ENCODE measurements around the gene GZMB. TPM values are rescaled to one million over a fixed set of nuclear protein-coding genes. Genes with fewer than 3 reads are reported as not detected.
A peak's percentile ranks its signal among the peaks of the same experiment; 100 is the strongest.

Gene GZMB
- total RNA-seq, 1 donor, result not detected

DNA sequence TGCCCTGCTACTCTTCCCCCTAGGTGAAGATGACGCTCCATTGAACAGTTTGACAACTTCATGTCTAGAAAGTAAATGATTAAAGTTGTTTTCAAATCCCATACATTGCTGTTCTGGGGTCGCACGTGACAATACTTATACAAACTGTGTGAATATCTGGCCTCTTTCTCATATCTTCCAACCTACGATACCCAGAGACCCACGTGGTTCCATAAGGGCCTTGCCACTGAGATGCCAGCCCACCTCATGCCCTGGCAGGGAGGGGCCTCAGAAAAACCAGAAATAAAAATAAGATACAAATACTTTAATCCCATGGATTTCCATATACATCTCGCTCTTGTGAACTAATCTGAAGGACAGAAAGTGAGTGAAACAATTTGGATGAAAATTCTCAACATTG, 4.5 kb downstream of the GZMB start:
- Histone ChIP-seq H3K9me3 (ENCODE audit: low read depth, low read length) (no peaks in the 10 kb centered on the region), H3K27ac (ENCODE audit: low read depth, low read length) (no peak overlapping the region), H4K20me1 (ENCODE audit: insufficient read depth, low read length) (no peaks in the 10 kb centered on the region), H3K4me2 (ENCODE audit: insufficient read depth, low read length) (no peak overlapping the region), H2AFZ (ENCODE audit: low read length) (no peak overlapping the region), H3K79me2 (ENCODE audit: insufficient read depth, low read length) (no peaks in the 10 kb centered on the region), H3K4me3 (ENCODE audit: insufficient read depth, low read length) (no peak overlapping the region), H3K4me1 (ENCODE audit: insufficient read depth, low read length) (no peaks in the 10 kb centered on the region), H3K27me3 (ENCODE audit: insufficient read depth, low read length) (no peaks in the 10 kb centered on the region), H3K36me3 (ENCODE audit: insufficient read depth, low read length) (no peaks in the 10 kb centered on the region)
- peak; percentile 43 for DNase-seq (ENCODE audit: insufficient read length, low spot score, missing footprints)
- TF ChIP-seq, protein P1, sequence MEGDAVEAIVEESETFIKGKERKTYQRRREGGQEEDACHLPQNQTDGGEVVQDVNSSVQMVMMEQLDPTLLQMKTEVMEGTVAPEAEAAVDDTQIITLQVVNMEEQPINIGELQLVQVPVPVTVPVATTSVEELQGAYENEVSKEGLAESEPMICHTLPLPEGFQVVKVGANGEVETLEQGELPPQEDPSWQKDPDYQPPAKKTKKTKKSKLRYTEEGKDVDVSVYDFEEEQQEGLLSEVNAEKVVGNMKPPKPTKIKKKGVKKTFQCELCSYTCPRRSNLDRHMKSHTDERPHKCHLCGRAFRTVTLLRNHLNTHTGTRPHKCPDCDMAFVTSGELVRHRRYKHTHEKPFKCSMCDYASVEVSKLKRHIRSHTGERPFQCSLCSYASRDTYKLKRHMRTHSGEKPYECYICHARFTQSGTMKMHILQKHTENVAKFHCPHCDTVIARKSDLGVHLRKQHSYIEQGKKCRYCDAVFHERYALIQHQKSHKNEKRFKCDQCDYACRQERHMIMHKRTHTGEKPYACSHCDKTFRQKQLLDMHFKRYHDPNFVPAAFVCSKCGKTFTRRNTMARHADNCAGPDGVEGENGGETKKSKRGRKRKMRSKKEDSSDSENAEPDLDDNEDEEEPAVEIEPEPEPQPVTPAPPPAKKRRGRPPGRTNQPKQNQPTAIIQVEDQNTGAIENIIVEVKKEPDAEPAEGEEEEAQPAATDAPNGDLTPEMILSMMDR (IDR thresholded peaks at IDR 0.05; ENCODE audit: extremely low read depth, low read depth, low read length), result no peak

DNA sequence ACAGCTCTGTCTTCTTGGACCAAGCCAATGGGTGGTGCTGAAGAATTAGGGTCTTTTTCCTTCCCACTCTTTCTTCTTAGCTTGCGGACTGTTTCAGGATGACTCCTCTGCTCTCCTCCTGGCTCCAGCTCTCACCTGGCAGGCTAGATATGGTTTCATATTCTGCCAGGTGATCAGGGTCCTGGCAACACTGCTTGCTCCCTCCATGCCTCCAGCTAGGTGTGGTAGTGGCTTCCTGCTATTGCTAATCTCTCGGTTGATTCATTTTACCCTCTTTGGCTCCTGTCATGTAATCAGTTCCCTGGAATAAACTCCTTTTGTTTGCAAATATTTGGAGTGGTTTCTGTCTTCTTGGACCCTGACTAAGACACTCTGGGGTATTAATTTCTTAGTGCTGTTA, 20.2 kb downstream of the GZMB start:
- Histone ChIP-seq H4K20me1 (ENCODE audit: insufficient read depth, low read length) (no peaks in the 10 kb centered on the region), H3K4me1 (ENCODE audit: insufficient read depth, low read length) (no peaks in the 10 kb centered on the region), H3K27me3 (ENCODE audit: insufficient read depth, low read length) (no peaks in the 10 kb centered on the region), H3K36me3 (ENCODE audit: insufficient read depth, low read length) (no peaks in the 10 kb centered on the region), H3K79me2 (ENCODE audit: insufficient read depth, low read length) (no peaks in the 10 kb centered on the region), H3K9me3 (ENCODE audit: low read depth, low read length) (no peaks in the 10 kb centered on the region), H3K4me3 (ENCODE audit: insufficient read depth, low read length) (no peak overlapping the region), H2AFZ (ENCODE audit: low read length) (no peak overlapping the region), H3K27ac (ENCODE audit: low read depth, low read length) (no peak overlapping the region), H3K4me2 (ENCODE audit: insufficient read depth, low read length) (no peak overlapping the region)
- no peak for DNase-seq (ENCODE audit: insufficient read length, low spot score, missing footprints)
- TF ChIP-seq, protein P1 (IDR thresholded peaks at IDR 0.05; ENCODE audit: extremely low read depth, low read depth, low read length), result no peak

DNA sequence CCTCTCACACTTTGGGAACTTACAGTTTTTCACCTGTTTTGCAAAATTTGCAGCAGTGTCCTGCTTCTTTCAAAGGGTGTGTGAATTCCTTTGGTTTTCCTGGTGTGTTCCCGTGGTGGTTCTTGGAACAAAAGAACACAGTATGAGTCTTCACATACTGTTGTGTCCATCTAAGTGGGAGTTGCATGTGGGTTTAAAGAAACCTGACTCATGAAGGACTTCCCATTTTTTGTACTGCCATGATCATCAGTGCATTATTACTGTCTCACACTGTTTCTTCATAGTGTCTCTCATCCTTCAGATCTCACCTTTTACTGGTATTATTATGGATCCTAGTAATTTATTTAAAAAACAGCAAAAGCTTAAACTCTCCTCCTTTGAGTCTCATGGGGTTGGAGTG, 20.7 kb downstream of the GZMB start:
- Histone ChIP-seq H3K79me2 (ENCODE audit: insufficient read depth, low read length) (no peaks in the 10 kb centered on the region), H3K27ac (ENCODE audit: low read depth, low read length) (no peak overlapping the region), H3K36me3 (ENCODE audit: insufficient read depth, low read length) (no peaks in the 10 kb centered on the region), H3K27me3 (ENCODE audit: insufficient read depth, low read length) (no peaks in the 10 kb centered on the region), H2AFZ (ENCODE audit: low read length) (no peak overlapping the region), H3K4me1 (ENCODE audit: insufficient read depth, low read length) (no peaks in the 10 kb centered on the region), H3K4me3 (ENCODE audit: insufficient read depth, low read length) (no peak overlapping the region), H3K4me2 (ENCODE audit: insufficient read depth, low read length) (no peak overlapping the region), H3K9me3 (ENCODE audit: low read depth, low read length) (no peaks in the 10 kb centered on the region), H4K20me1 (ENCODE audit: insufficient read depth, low read length) (no peaks in the 10 kb centered on the region)
- TF ChIP-seq, protein P1 (IDR thresholded peaks at IDR 0.05; ENCODE audit: extremely low read depth, low read depth, low read length), result no peak
- peak; percentile 58 for DNase-seq (ENCODE audit: insufficient read length, low spot score, missing footprints)

DNA sequence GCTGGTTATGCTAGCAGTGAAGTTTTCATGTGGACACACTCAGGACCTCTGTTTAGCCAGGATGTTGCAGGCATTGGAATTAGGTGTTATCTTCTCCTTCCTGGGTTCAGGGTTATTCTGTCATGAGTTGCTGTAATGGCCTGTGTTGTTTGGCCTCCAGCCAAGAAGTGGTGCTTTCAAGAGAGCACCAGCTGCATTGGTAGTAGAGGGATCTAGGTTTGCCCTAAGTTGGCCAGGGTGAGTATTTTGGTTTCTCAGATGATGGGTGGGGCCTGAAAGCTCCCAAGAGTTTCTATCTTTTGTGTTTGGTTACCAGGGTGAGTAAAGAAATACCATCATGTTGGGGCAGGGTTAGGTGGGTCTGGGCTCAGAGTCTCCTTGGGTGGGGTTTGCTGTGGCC, 21.8 kb downstream of the GZMB start:
- no peaks in the 10 kb centered on the region for H3K79me2 ChIP-seq (ENCODE audit: insufficient read depth, low read length)
- no peaks in the 10 kb centered on the region for H3K36me3 ChIP-seq (ENCODE audit: insufficient read depth, low read length)
- no peaks in the 10 kb centered on the region for H3K27me3 ChIP-seq (ENCODE audit: insufficient read depth, low read length)
- H3K4me2 ChIP-seq (ENCODE audit: insufficient read depth, low read length), result no peak overlapping the region
- no peaks in the 10 kb centered on the region for H3K9me3 ChIP-seq (ENCODE audit: low read depth, low read length)
- TF ChIP-seq, protein P1 (IDR thresholded peaks at IDR 0.05; ENCODE audit: extremely low read depth, low read depth, low read length), result no peak
- H3K4me1 ChIP-seq (ENCODE audit: insufficient read depth, low read length), result no peaks in the 10 kb centered on the region
- no peaks in the 10 kb centered on the region for H4K20me1 ChIP-seq (ENCODE audit: insufficient read depth, low read length)
- DNase-seq (ENCODE audit: insufficient read length, low spot score, missing footprints), result no peak
- H3K4me3 ChIP-seq (ENCODE audit: insufficient read depth, low read length), result no peak overlapping the region
- no peak overlapping the region for H3K27ac ChIP-seq (ENCODE audit: low read depth, low read length)
- H2AFZ ChIP-seq (ENCODE audit: low read length), result no peak overlapping the region

Measured in osteoblast (primary cell).